Neural progenitor cell (in vitro differentiated cells): Measurements from ENCODE around the gene FHOD3. TPM values are rescaled to one million over a fixed set of nuclear protein-coding genes. Genes with fewer than 3 reads are reported as not detected.

ENCODE experiments used
- DNase-seq: peaks from one replicate; pipeline ENCODE4 v3.0.0-alpha.2; 2016; ENCODE audit warnings: low spot score
- H2AFZ ChIP-seq: fragments of 200-600 bp; sonication (generic); replicated peaks from 2 replicates; pipeline ENCODE4 v1.6.1; 2016; ENCODE audit warnings: antibody characterized with exemption
- H3F3A ChIP-seq: fragments of 200-600 bp; sonication (generic); 2 replicates; pipeline ENCODE4 v1.6.1; 2016; ENCODE audit warnings: antibody characterized with exemption, low read depth
- H3K27ac ChIP-seq: fragments of 200-600 bp; sonication (generic); 2 replicates; pipeline ENCODE4 v1.5.1; 2016; ENCODE audit warnings: mild to moderate bottlenecking
- H3K27me3 ChIP-seq: fragments of 200-600 bp; sonication (generic); 2 replicates; pipeline ENCODE4 v1.6.1; 2016; ENCODE audit warnings: mild to moderate bottlenecking, moderate library complexity
- H3K36me3 ChIP-seq: fragments of 200-600 bp; sonication (generic); 2 replicates; pipeline ENCODE4 v1.5.1; 2016
- H3K4me1 ChIP-seq: fragments of 200-600 bp; sonication (generic); 2 replicates; pipeline ENCODE4 v1.6.1; 2016; ENCODE audit warnings: mixed run types
- H3K4me2 ChIP-seq: fragments of 200-600 bp; sonication (generic); 2 replicates; pipeline ENCODE4 v1.6.1; 2016
- H3K4me3 ChIP-seq: fragments of 200-600 bp; sonication (generic); 2 replicates; pipeline ENCODE4 v1.5.1; 2016
- H3K79me2 ChIP-seq: fragments of 200-600 bp; sonication (generic); 2 replicates; pipeline ENCODE4 v1.6.1; 2016; ENCODE audit warnings: low read depth
- H3K9ac ChIP-seq: fragments of 200-600 bp; sonication (generic); 2 replicates; pipeline ENCODE4 v1.6.1; 2016
- H3K9me3 ChIP-seq: fragments of 200-600 bp; sonication (generic); 2 replicates; pipeline ENCODE4 v1.5.1; 2016; ENCODE audit warnings: low read depth
- H4K20me1 ChIP-seq: fragments of 200-600 bp; sonication (generic); 2 replicates; pipeline ENCODE4 v1.6.1; 2016; ENCODE audit warnings: low read depth
- H3K27ac Mint-ChIP-seq: 3 replicates; pipeline ENCODE4 v1.8.0; 2021; ENCODE audit warnings: mixed read lengths
- H3K27me3 Mint-ChIP-seq: 2 replicates; pipeline ENCODE4 v1.8.0; 2022; ENCODE audit warnings: low read depth, mild to moderate bottlenecking, inconsistent platforms, moderate library complexity, mixed read lengths; ENCODE audit not compliant: insufficient read depth
- H3K36me3 Mint-ChIP-seq: 3 replicates; pipeline ENCODE4 v1.8.0; 2021; ENCODE audit warnings: mixed read lengths
- H3K4me1 Mint-ChIP-seq: 3 replicates; pipeline ENCODE4 v1.8.0; 2021; ENCODE audit warnings: mixed read lengths
- H3K4me3 Mint-ChIP-seq: 3 replicates; pipeline ENCODE4 v1.8.0; 2021; ENCODE audit warnings: mild to moderate bottlenecking, moderate library complexity, mixed read lengths
- H3K9me3 Mint-ChIP-seq: 3 replicates; pipeline ENCODE4 v1.8.0; 2020; ENCODE audit warnings: mixed read lengths
- CTCF ChIP-seq: fragments of 200-600 bp; sonication (generic); IDR thresholded peaks from 2 replicates; pipeline ENCODE4 v1.5.1; 2017; ENCODE audit warnings: antibody characterized with exemption, mild to moderate bottlenecking
- EZH2 ChIP-seq: fragments of 200-600 bp; sonication (generic); IDR thresholded peaks from 2 replicates; pipeline ENCODE4 v1.6.1; 2017; ENCODE audit warnings: antibody characterized with exemption, mild to moderate bottlenecking, moderate library complexity
- EZH2phosphoT487 ChIP-seq: fragments of 200-600 bp; sonication (generic); IDR thresholded peaks from 2 replicates; pipeline ENCODE4 v1.6.1; 2017; ENCODE audit warnings: antibody characterized with exemption
- total RNA-seq: library from RNA; depleted of rRNA; stranded (reverse); fragments of >200 nt; gene quantifications from 2 replicates; pipeline ENCODE4 v1.2.3, GENCODE V29; 2015; ENCODE audit warnings: low replicate concordance

Gene FHOD3
- total RNA-seq, 1 donor from 2014 or later = 69.7 TPM

GRCh38 chr18:36817039-36817438 is 519.5 kb downstream of the FHOD3 start:
- no peak overlapping the region for H3K4me3 Mint-ChIP-seq
- H3K4me1 ChIP-seq = peaks cover 13% of the 10 kb centered on the region

GRCh38 chr18:36818652-36819051 is 521.1 kb downstream of the FHOD3 start:
- Histone ChIP-seq H3K9ac (no peak overlapping the region), H3K4me1 (peaks cover 13% of the 10 kb centered on the region), H3K27me3 (no peaks in the 10 kb centered on the region), H3F3A (no peaks in the 10 kb centered on the region), H4K20me1 (peaks cover 47% of the 10 kb centered on the region), H3K4me3 (no peak overlapping the region), H3K79me2 (peaks cover 14% of the 10 kb centered on the region), H3K9me3 (no peaks in the 10 kb centered on the region), H2AFZ (no peak overlapping the region), H3K27ac (no peak overlapping the region), H3K36me3 (peaks cover 4% of the 10 kb centered on the region), H3K4me2 (no peak overlapping the region)
- Mint-ChIP-seq H3K4me3 (no peak overlapping the region), H3K36me3 (peaks cover 29% of the 10 kb centered on the region), H3K4me1 (peaks cover 8% of the 10 kb centered on the region), H3K9me3 (no peaks in the 10 kb centered on the region), H3K27ac (no peak overlapping the region), H3K27me3 (no peaks in the 10 kb centered on the region)
- no peak for DNase-seq
- TF ChIP-seq EZH2phosphoT487 (no peak), EZH2 (no peak), CTCF (no peak)

More at GRCh38 chr18:36817039-36817438, 519.5 kb downstream of the FHOD3 start:
- TF ChIP-seq EZH2phosphoT487 (no peak), EZH2 (no peak), CTCF (no peak)
- Histone ChIP-seq H3K4me2 (no peak overlapping the region), H3K9ac (no peak overlapping the region), H3K79me2 (peaks cover 7% of the 10 kb centered on the region), H3F3A (no peaks in the 10 kb centered on the region), H3K9me3 (no peaks in the 10 kb centered on the region), H3K4me3 (no peak overlapping the region), H3K27me3 (no peaks in the 10 kb centered on the region), H3K36me3 (no peaks in the 10 kb centered on the region), H2AFZ (no peak overlapping the region), H3K27ac (no peak overlapping the region), H4K20me1 (peaks cover 60% of the 10 kb centered on the region)
- Mint-ChIP-seq H3K27ac (no peak overlapping the region), H3K4me1 (peaks cover 8% of the 10 kb centered on the region), H3K27me3 (no peaks in the 10 kb centered on the region), H3K9me3 (no peaks in the 10 kb centered on the region), H3K36me3 (peaks cover 33% of the 10 kb centered on the region)
- DNase-seq = no peak

GRCh38 chr18:36819621-36820020 is 522.1 kb downstream of the FHOD3 start:
- Mint-ChIP-seq H3K27ac (no peak overlapping the region), H3K27me3 (no peaks in the 10 kb centered on the region), H3K4me1 (peaks cover 8% of the 10 kb centered on the region), H3K4me3 (no peak overlapping the region), H3K36me3 (peaks cover 34% of the 10 kb centered on the region), H3K9me3 (peaks cover 9% of the 10 kb centered on the region)
- Histone ChIP-seq H4K20me1 (peaks cover 38% of the 10 kb centered on the region), H3K27ac (no peak overlapping the region), H2AFZ (no peak overlapping the region), H3K4me3 (no peak overlapping the region), H3K9me3 (no peaks in the 10 kb centered on the region), H3K4me2 (no peak overlapping the region), H3K79me2 (peaks cover 23% of the 10 kb centered on the region), H3K9ac (no peak overlapping the region), H3K4me1 (peaks cover 13% of the 10 kb centered on the region), H3K36me3 (peaks cover 4% of the 10 kb centered on the region), H3F3A (no peaks in the 10 kb centered on the region), H3K27me3 (no peaks in the 10 kb centered on the region)
- TF ChIP-seq EZH2 (no peak), CTCF (no peak), EZH2phosphoT487 (no peak)
- no peak for DNase-seq
